Muscle layer of colon (tissue), 2 donors: ENCODE results near the gene CCL11.
A peak's percentile ranks its signal among the peaks of the same experiment; 100 is the strongest.

Experiments used
- H3K27ac ChIP-seq: one replicate; pipeline ENCODE4 v1.7.0; 2013; ENCODE audit warnings: low read depth, mild to moderate bottlenecking, low read length, moderate library complexity
- H3K27me3 ChIP-seq, 2 donors: one replicate each; pipeline ENCODE4 v1.7.0; 2013; ENCODE audit warnings: low read length in 2 of 2, mild to moderate bottlenecking in 2 of 2; ENCODE audit not compliant: insufficient read depth in 2 of 2, control insufficient read depth in 1 of 2
- H3K36me3 ChIP-seq: one replicate; pipeline ENCODE4 v1.7.0; 2013; ENCODE audit warnings: mild to moderate bottlenecking, low read length; ENCODE audit not compliant: insufficient read depth
- H3K4me1 ChIP-seq: one replicate; pipeline ENCODE4 v1.7.0; 2013; ENCODE audit warnings: mild to moderate bottlenecking, low read length; ENCODE audit not compliant: insufficient read depth
- H3K4me3 ChIP-seq, 2 donors: one replicate each; pipeline ENCODE4 v1.7.0; 2013; ENCODE audit warnings: low read length in 2 of 2, low read depth in 1 of 2, mild to moderate bottlenecking in 1 of 2, moderate library complexity in 1 of 2
- H3K9ac ChIP-seq: one replicate; pipeline ENCODE4 v1.7.0; 2013; ENCODE audit warnings: low read length
- H3K9me3 ChIP-seq: one replicate; pipeline ENCODE4 v1.7.0; 2013; ENCODE audit warnings: mild to moderate bottlenecking, low read length
- donor health status: abdominal sarcoma.
- donor health status: Adenocarcinoma of cecum.

CCL11 gene

GRCh38 chr17:34299027-34299426 is 13.5 kb downstream of the CCL11 start:
- H3K36me3 ChIP-seq, result no peaks in the 10 kb centered on the region
- no peak overlapping the region for H3K27ac ChIP-seq
- no peak overlapping the region for H3K9ac ChIP-seq
- no peak overlapping the region for H3K4me3 ChIP-seq
- peaks cover 21% of the 10 kb centered on the region for H3K4me1 ChIP-seq
- H3K9me3 ChIP-seq, result no peaks in the 10 kb centered on the region
- H3K27me3 ChIP-seq, result no peaks in the 10 kb centered on the region

DNA sequence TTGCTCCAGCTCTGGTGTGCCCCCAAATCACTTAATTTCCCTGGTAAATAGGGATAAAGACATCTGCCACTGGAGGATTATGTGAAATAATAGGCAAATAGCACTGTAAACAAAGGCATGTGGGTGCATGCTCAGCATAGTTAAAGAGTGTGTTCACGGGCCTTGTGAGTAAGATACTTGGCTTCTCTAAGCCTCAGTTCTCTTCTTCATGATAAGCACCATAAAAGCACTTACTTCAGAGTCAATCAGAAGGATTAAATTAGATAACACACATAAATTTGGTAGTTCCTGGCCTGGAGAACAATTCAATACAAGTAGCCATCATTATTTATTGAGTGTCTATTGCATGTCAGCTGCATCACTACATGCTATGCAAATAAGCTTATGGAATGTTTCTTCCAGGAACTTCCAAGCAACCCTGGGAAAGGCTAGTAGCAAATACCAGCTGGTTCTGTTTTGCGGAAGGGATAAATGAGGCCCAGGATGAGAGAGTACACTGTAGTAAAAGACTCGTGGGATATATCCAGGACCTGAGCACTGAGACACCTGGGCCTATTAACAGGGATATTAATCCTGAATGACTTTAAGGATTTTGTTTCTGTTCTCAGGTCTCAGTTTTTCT is 14.5 kb downstream of the CCL11 start:
- Histone ChIP-seq H3K9ac (no peak overlapping the region), H3K27ac (no peak overlapping the region), H3K27me3 (no peaks in the 10 kb centered on the region)

GRCh38 chr17:34300652-34301370 is 15.3 kb downstream of the CCL11 start:
- no peaks in the 10 kb centered on the region for H3K9me3 ChIP-seq
- no peak overlapping the region for H3K4me3 ChIP-seq
- H3K9ac ChIP-seq, result no peak overlapping the region
- H3K36me3 ChIP-seq, result no peaks in the 10 kb centered on the region
- H3K27me3 ChIP-seq, result no peaks in the 10 kb centered on the region
- peak overlapping the region; percentile 29 for H3K27ac ChIP-seq
- H3K4me1 ChIP-seq, result peaks cover 21% of the 10 kb centered on the region

More for the DNA sequence above, 14.5 kb downstream of the CCL11 start:
- H3K9me3 ChIP-seq, result no peaks in the 10 kb centered on the region
- H3K36me3 ChIP-seq, result no peaks in the 10 kb centered on the region
- H3K4me3 ChIP-seq, result no peak overlapping the region
- H3K4me1 ChIP-seq, result peaks cover 21% of the 10 kb centered on the region

DNA sequence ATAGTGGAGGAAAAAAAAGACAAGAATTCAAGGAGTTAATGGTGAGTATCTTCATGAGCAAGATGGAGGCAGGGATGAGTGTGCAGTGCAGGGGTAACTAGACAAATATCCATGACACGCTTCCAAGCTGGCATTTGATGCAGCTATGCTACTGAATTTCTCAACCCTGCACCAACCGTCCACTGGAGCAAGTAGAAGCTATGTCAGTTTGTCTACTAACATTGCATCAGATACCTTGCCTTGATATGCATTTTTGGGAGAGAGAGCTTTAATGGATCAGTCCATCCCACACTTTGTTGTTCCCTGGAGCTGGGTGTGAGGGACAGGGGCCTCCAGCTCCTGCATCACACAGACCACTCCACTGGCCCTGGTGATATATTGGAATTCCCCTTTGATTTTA is 16.4 kb downstream of the CCL11 start:
- no peak overlapping the region for H3K9ac ChIP-seq
- peaks cover 21% of the 10 kb centered on the region for H3K4me1 ChIP-seq
- H3K36me3 ChIP-seq, result no peaks in the 10 kb centered on the region
- no peak overlapping the region for H3K27ac ChIP-seq
- H3K4me3 ChIP-seq, result no peak overlapping the region
- no peaks in the 10 kb centered on the region for H3K27me3 ChIP-seq
- no peaks in the 10 kb centered on the region for H3K9me3 ChIP-seq

- no peaks in the 10 kb centered on the region for H3K36me3 ChIP-seq
- H3K9me3 ChIP-seq, result no peaks in the 10 kb centered on the region
- H3K27ac ChIP-seq, result no peak overlapping the region
- H3K4me1 ChIP-seq, result peaks cover 21% of the 10 kb centered on the region
- H3K9ac ChIP-seq, result no peak overlapping the region
- H3K4me3 ChIP-seq, result no peak overlapping the region
- no peaks in the 10 kb centered on the region for H3K27me3 ChIP-seq
These were observed 17.1 kb downstream of the CCL11 start for GRCh38 chr17:34302636-34303035.

GRCh38 chr17:34303606-34304005 is 18.1 kb downstream of the CCL11 start:
- no peak overlapping the region for H3K4me3 ChIP-seq
- no peaks in the 10 kb centered on the region for H3K27me3 ChIP-seq
- peaks cover 21% of the 10 kb centered on the region for H3K4me1 ChIP-seq
- H3K36me3 ChIP-seq, result no peaks in the 10 kb centered on the region
- no peaks in the 10 kb centered on the region for H3K9me3 ChIP-seq
- H3K27ac ChIP-seq, result no peak overlapping the region
- H3K9ac ChIP-seq, result no peak overlapping the region

DNA sequence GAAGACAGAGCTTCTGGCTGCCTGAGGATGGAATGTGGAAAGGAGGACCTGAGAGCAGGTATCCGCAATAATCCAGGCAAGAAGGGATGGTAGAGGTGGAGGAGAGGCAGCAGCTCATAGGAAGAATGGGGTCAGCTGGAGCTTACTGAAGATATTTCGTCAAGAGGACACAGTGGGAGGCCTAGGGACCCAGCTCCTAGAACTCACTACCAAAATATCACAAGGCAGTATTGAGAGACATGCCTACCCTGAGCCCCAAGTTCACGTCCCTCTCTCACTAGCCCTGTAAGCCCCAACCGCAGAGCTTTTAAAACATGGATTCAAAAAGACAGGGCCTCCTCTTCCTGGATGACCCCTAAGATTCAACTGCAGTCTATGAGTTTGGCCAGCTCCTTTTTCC is 19.5 kb downstream of the CCL11 start:
- Histone ChIP-seq H3K36me3 (no peaks in the 10 kb centered on the region), H3K4me1 (peaks cover 14% of the 10 kb centered on the region), H3K27ac (no peak overlapping the region)

DNA sequence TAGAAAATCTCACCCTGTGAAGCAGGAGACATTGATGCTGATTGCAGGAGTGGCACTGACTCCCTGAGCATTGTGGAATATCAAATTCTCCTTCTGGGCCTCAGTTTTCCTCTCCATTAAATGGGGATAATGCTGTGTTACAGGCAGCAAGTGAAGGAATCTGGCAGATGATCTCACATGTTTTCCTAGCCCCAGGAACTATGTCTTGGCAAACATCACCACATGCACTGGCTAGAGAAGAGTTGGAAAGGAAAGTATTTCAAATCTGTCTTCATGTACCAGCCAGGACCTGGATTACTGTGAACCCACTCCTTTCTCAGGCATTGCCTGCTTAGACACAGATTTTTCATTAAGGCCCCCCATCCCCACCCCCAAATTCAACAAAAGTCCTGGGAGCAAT is 20.1 kb downstream of the CCL11 start:
- no peaks in the 10 kb centered on the region for H3K9me3 ChIP-seq
- no peaks in the 10 kb centered on the region for H3K27me3 ChIP-seq
- H3K27ac ChIP-seq, result no peak overlapping the region
- H3K4me3 ChIP-seq, result no peak overlapping the region
- no peaks in the 10 kb centered on the region for H3K36me3 ChIP-seq
- peaks cover 9% of the 10 kb centered on the region for H3K4me1 ChIP-seq
- no peak overlapping the region for H3K9ac ChIP-seq

More for the DNA sequence above, 19.5 kb downstream of the CCL11 start:
- no peaks in the 10 kb centered on the region for H3K27me3 ChIP-seq
- H3K9me3 ChIP-seq, result no peaks in the 10 kb centered on the region
- H3K4me3 ChIP-seq, result no peak overlapping the region
- no peak overlapping the region for H3K9ac ChIP-seq

DNA sequence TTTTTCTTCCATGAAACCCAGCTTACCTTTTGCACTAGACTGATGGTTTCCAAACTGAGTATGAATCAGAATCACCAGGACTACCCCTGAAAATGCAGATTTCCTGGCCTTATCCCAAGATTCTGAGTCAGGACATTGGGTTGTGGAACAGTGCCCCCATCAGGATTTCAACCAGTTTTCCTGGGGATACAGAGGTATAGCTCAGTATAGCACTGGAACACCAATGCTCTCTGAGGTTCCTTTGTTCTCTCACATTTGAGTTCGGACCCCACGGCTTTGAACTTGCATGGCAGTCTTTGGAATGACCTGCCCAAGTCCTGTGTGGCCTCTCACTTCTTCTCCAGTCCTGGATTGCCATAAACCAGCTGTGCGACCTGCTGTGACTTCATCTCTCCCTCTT is 20.9 kb downstream of the CCL11 start:
- Histone ChIP-seq H3K4me1 (peaks cover 5% of the 10 kb centered on the region), H3K9me3 (no peaks in the 10 kb centered on the region), H3K27me3 (no peaks in the 10 kb centered on the region), H3K27ac (no peak overlapping the region), H3K4me3 (no peak overlapping the region), H3K9ac (no peak overlapping the region), H3K36me3 (no peaks in the 10 kb centered on the region)

- no peak overlapping the region for H3K27ac ChIP-seq
- H3K9ac ChIP-seq, result no peak overlapping the region
These were observed 21.6 kb downstream of the CCL11 start for GRCh38 chr17:34307110-34307509.

DNA sequence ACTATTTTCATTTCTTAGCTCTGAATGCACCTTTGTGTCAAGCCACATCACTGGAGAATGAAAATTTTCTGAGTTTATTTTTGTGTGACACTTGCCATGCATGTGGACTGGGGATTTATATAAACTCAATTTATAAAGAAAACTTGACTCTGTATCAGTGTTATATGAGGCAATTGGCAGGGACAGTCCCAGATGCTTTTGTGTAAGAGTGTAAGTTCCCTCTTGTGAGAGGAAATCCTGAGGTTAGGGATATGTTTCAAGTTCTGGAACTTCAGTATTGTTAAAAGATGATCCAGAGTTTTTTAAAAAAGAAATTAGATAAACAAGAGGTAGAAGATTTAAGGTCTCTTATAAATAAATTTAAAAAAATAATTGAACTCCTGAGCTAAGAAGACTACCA is 22.8 kb downstream of the CCL11 start:
- Histone ChIP-seq H3K4me3 (no peak overlapping the region), H3K4me1 (peaks cover 7% of the 10 kb centered on the region), H3K27me3 (no peaks in the 10 kb centered on the region), H3K9ac (no peak overlapping the region), H3K27ac (no peak overlapping the region), H3K36me3 (no peaks in the 10 kb centered on the region), H3K9me3 (no peaks in the 10 kb centered on the region)

More at GRCh38 chr17:34307110-34307509, 21.6 kb downstream of the CCL11 start:
- H3K9me3 ChIP-seq, result no peaks in the 10 kb centered on the region
- no peak overlapping the region for H3K4me3 ChIP-seq
- H3K27me3 ChIP-seq, result no peaks in the 10 kb centered on the region
- H3K4me1 ChIP-seq, result no peaks in the 10 kb centered on the region
- no peaks in the 10 kb centered on the region for H3K36me3 ChIP-seq

- Histone ChIP-seq H3K4me1 (peaks cover 7% of the 10 kb centered on the region), H3K27ac (no peak overlapping the region), H3K36me3 (no peaks in the 10 kb centered on the region)
These were observed 25.7 kb downstream of the CCL11 start for GRCh38 chr17:34311291-34311690.

More at GRCh38 chr17:34311291-34311690, 25.7 kb downstream of the CCL11 start:
- Histone ChIP-seq H3K9ac (no peak overlapping the region), H3K27me3 (no peaks in the 10 kb centered on the region), H3K4me3 (no peak overlapping the region), H3K9me3 (no peaks in the 10 kb centered on the region)
